Chondrocyte (in vitro differentiated cells): ENCODE measurements around the gene GALK2. TPM values are rescaled to one million over a fixed set of nuclear protein-coding genes. Genes with fewer than 3 reads are reported as not detected.

Source experiments
- DNase-seq: peaks from one replicate; pipeline ENCODE4 v3.0.0; 2021; ENCODE audit warnings: mixed read lengths, low spot score
- H3K27ac Mint-ChIP-seq: one replicate; pipeline ENCODE4 v1.8.0; 2021; ENCODE audit warnings: mild to moderate bottlenecking, moderate library complexity, mixed read lengths; ENCODE audit not compliant: unreplicated experiment
- H3K27me3 Mint-ChIP-seq: 2 replicates; pipeline ENCODE4 v1.8.0; 2021; ENCODE audit warnings: low read depth, mixed read lengths
- H3K36me3 Mint-ChIP-seq: 2 replicates; pipeline ENCODE4 v1.8.0; 2021; ENCODE audit warnings: low read depth, mixed read lengths
- H3K4me1 Mint-ChIP-seq: 2 replicates; pipeline ENCODE4 v1.8.0; 2021; ENCODE audit warnings: low read depth, mild to moderate bottlenecking, mixed read lengths
- H3K4me3 Mint-ChIP-seq: one replicate; pipeline ENCODE4 v1.8.0; 2021; ENCODE audit warnings: mild to moderate bottlenecking, moderate library complexity, mixed read lengths; ENCODE audit not compliant: unreplicated experiment
- H3K9me3 Mint-ChIP-seq: 2 replicates; pipeline ENCODE4 v1.8.0; 2021; ENCODE audit warnings: low read depth, mixed read lengths
- total RNA-seq: library from RNA; stranded (reverse); gene quantifications from 3 replicates; pipeline ENCODE4 v1.2.1, GENCODE V29; 2021
- TF ChIP-seq, protein P1 (sequence below): fragments of 200-600 bp; sonication (generic); IDR thresholded peaks from 2 replicates; pipeline ENCODE4 v1.5.0; 2021; ENCODE audit warnings: antibody characterized with exemption, mild to moderate bottlenecking, moderate library complexity

GALK2 gene
- total RNA-seq, 1 donor from 2014 or later = 14.8 TPM

DNA sequence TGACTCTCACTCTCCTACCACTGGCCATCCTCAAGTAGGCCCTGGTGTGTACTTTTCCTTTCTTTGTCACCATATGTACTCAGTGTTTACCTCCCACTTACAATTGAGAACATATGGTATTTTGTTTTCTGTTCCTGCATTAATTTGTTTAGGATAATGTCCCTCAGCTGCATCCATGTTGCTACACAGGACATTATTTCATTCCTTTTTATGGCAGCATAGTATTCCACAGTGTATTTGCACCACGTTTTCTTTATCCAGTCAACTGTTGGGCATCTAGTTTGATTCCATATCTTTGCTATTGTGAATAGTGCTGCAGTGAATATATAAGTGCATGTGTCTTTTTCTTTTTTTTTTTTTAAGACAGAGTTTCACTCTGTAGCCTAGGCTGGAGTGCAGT, 126.2 kb downstream of the GALK2 start:
- H3K36me3 Mint-ChIP-seq = peaks cover 20% of the 10 kb centered on the region
- DNase-seq = no peak
- H3K4me3 Mint-ChIP-seq = no peak overlapping the region
- peaks cover 3% of the 10 kb centered on the region for H3K4me1 Mint-ChIP-seq
- H3K27me3 Mint-ChIP-seq = no peaks in the 10 kb centered on the region
- peaks cover 12% of the 10 kb centered on the region for H3K9me3 Mint-ChIP-seq
- TF ChIP-seq, protein P1, sequence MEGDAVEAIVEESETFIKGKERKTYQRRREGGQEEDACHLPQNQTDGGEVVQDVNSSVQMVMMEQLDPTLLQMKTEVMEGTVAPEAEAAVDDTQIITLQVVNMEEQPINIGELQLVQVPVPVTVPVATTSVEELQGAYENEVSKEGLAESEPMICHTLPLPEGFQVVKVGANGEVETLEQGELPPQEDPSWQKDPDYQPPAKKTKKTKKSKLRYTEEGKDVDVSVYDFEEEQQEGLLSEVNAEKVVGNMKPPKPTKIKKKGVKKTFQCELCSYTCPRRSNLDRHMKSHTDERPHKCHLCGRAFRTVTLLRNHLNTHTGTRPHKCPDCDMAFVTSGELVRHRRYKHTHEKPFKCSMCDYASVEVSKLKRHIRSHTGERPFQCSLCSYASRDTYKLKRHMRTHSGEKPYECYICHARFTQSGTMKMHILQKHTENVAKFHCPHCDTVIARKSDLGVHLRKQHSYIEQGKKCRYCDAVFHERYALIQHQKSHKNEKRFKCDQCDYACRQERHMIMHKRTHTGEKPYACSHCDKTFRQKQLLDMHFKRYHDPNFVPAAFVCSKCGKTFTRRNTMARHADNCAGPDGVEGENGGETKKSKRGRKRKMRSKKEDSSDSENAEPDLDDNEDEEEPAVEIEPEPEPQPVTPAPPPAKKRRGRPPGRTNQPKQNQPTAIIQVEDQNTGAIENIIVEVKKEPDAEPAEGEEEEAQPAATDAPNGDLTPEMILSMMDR = no peak
- H3K27ac Mint-ChIP-seq = no peak overlapping the region

DNA sequence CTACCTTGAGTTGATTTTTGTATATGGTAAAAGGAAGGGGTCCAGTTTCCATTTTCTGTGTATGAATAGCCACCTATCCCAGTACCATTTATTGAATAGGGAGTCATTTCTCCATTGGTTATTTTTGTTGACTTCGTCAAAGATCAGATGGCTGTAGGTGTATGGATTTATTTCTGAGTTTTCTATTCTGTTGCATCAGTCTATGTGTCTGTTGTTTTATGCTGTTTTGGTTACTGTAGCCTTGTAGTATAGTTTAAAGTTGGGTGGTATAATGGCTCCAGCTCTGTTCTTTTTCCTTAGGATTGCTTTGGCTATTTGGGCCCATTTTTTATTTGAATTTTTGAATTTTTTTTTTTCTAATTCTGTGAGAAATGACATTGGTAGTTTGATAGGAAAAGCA, 127.5 kb downstream of the GALK2 start:
- H3K4me1 Mint-ChIP-seq = no peaks in the 10 kb centered on the region
- H3K27me3 Mint-ChIP-seq = no peaks in the 10 kb centered on the region
- DNase-seq = no peak
- H3K9me3 Mint-ChIP-seq = peaks cover 12% of the 10 kb centered on the region
- TF ChIP-seq, protein P1 = no peak
- no peak overlapping the region for H3K27ac Mint-ChIP-seq
- no peak overlapping the region for H3K4me3 Mint-ChIP-seq
- peaks cover 17% of the 10 kb centered on the region for H3K36me3 Mint-ChIP-seq

DNA sequence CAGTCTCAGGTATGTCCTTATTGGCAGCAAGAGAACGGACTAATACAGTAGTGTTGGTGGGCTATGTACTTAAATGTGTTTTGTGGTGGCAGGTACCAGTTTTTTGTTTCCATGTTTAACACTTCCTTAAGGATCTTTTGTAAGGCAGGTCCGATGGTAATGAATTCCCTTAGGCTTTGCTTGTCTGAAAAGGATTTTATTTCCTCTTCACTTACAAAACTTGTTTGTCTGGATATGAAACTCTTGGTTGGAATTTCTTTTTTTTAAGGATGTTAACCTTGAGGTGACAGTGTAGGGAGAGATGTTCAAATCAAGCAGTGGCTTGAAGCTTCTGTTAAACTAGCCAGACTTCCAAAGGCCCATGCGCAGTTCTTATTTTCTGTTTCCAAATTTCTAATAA, 130.8 kb downstream of the GALK2 start:
- Mint-ChIP-seq H3K4me1 (no peaks in the 10 kb centered on the region), H3K9me3 (peaks cover 12% of the 10 kb centered on the region), H3K27me3 (no peaks in the 10 kb centered on the region), H3K27ac (no peak overlapping the region), H3K4me3 (no peak overlapping the region), H3K36me3 (peaks cover 22% of the 10 kb centered on the region)
- TF ChIP-seq, protein P1 = no peak
- no peak for DNase-seq

DNA sequence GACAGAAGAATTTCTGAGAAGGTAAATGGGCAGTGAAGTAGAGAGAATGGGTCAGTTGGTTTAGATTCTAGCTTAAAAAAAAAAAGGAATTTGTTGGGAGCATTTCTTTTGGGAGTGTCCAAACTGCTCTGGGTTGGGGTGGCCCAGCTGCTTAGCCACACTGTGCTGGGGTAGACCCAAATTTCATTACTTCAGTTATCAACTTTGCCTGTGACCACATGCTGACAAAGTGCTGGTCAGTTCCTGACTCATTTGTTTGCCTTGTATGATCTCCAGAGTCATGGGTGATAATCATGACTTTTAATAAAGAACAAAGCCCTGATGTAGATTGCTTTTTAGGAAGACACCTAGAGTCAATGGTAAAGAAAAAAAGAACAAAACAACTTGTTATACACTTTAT, 131.5 kb downstream of the GALK2 start:
- Mint-ChIP-seq H3K4me3 (no peak overlapping the region), H3K4me1 (no peaks in the 10 kb centered on the region), H3K27ac (no peak overlapping the region), H3K36me3 (peaks cover 23% of the 10 kb centered on the region), H3K27me3 (no peaks in the 10 kb centered on the region), H3K9me3 (peaks cover 12% of the 10 kb centered on the region)
- no peak for DNase-seq
- TF ChIP-seq, protein P1 = no peak

DNA sequence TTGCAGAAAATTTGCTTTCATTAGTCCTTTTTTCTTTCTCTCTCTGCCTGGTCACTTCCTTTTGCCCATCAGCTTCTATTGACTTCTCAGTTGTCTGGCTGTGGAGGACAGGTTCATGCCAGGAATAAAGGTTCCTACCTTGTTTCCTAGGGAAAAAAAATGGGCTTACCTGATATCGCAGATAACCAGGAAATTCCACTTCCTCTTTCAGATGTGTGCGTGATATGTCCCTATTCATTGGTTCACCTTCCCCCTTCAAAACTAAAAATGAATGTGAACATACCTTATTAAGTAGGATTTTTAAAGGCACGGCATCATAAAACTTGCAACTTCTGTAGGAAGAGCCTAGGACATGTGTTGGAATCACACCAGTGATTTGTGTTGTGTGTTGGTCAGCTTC, 133.0 kb downstream of the GALK2 start:
- Mint-ChIP-seq H3K27me3 (no peaks in the 10 kb centered on the region), H3K36me3 (peaks cover 19% of the 10 kb centered on the region), H3K27ac (no peak overlapping the region), H3K9me3 (peaks cover 7% of the 10 kb centered on the region), H3K4me3 (no peak overlapping the region), H3K4me1 (no peaks in the 10 kb centered on the region)
- DNase-seq = no peak
- TF ChIP-seq, protein P1 = no peak
